GM12878 (cell line): ENCODE measurements around the gene ISCA2. TPM values are rescaled to one million over a fixed set of nuclear protein-coding genes. Genes with fewer than 3 reads are reported as not detected.

Experiments
- ASH2L ChIP-seq: fragments of 300-600, 200-600 bp; sonication (generic); IDR thresholded peaks from 2 replicates; pipeline ENCODE4 v1.6.1; 2017; ENCODE audit warnings: low read depth, mild to moderate bottlenecking, borderline replicate concordance
- BMI1 ChIP-seq: fragments of 450-650 bp; IDR thresholded peaks from 2 replicates; pipeline ENCODE4 v1.6.1; 2016; ENCODE audit warnings: mild to moderate bottlenecking, moderate library complexity, borderline replicate concordance
- CBFB ChIP-seq: IDR thresholded peaks from 2 replicates; pipeline ENCODE4 v1.6.1; 2016; ENCODE audit warnings: antibody characterized with exemption, low read depth
- EED ChIP-seq: sonication (generic); IDR thresholded peaks from 2 replicates; pipeline ENCODE4 v1.6.1; 2016; ENCODE audit warnings: antibody characterized with exemption, low read depth
- FOS ChIP-seq: IDR thresholded peaks from 3 replicates; pipeline ENCODE4 v1.6.1; 2011; ENCODE audit warnings: borderline replicate concordance; ENCODE audit not compliant: insufficient read length; ENCODE audit errors: extremely low read depth
- MXI1 ChIP-seq: fragments of 150-350 bp; IDR thresholded peaks from 2 replicates; pipeline ENCODE4 v1.6.1; 2011; ENCODE audit warnings: low read depth, mild to moderate bottlenecking, inconsistent platforms, low read length, improper control_type of control experiment
- POU2F2 ChIP-seq: IDR thresholded peaks from 3 replicates; pipeline ENCODE4 v1.6.1; 2011; ENCODE audit warnings: low read depth, mild to moderate bottlenecking, low read length, borderline replicate concordance
- RAD21 ChIP-seq: IDR thresholded peaks from 2 replicates; pipeline ENCODE4 v1.6.1; 2011; ENCODE audit warnings: mild to moderate bottlenecking, low read depth, low read length, moderate library complexity; ENCODE audit not compliant: insufficient read depth
- STAT1 ChIP-seq: fragments of 450-650 bp; conservative IDR thresholded peaks from 2 replicates; pipeline ENCODE4 v1.6.1; 2014; ENCODE audit warnings: antibody characterized with exemption, mild to moderate bottlenecking
- TARDBP ChIP-seq: IDR thresholded peaks from 2 replicates; pipeline ENCODE4 v1.6.1; 2016; ENCODE audit warnings: borderline replicate concordance
- TCF7 ChIP-seq: IDR thresholded peaks from 2 replicates; pipeline ENCODE4 v1.6.1; 2014; ENCODE audit warnings: antibody characterized with exemption, borderline replicate concordance
- ZNF687 ChIP-seq: fragments of 450-650 bp; IDR thresholded peaks from 2 replicates; pipeline ENCODE4 v1.6.1; 2017; ENCODE audit warnings: mild to moderate bottlenecking, moderate library complexity
- polyA plus RNA-seq, 11 experiments: library from polyadenylated mRNA; depleted of rRNA in 4 of 11; unstranded in 6 of 11; stranded (reverse) in 5 of 11; fragments of >200 nt; fragmentation: Nextera tagmentation in 4 of 11; fragmentation: Illumina TruSeq in 1 of 11; extraction: Ambion mirVana in 4 of 11; extraction: Trizol in 1 of 11; gene quantifications; 1 replicate in 1 of 11; 2 replicates in 10 of 11; pipeline versions ENCODE4 v1.2.1 to v1.2.3, GENCODE V29; 2011 to 2016; ENCODE audit warnings: inconsistent platforms in 2 of 11, missing spikeins in 2 of 11, low read depth in 1 of 11
- total RNA-seq, 4 experiments: library from RNA; depleted of rRNA in 3 of 4; stranded (reverse); fragments of >200 nt in 3 of 4; fragmentation: Illumina TruSeq in 1 of 4; extraction: Trizol in 1 of 4; gene quantifications; 2 replicates each; pipeline versions ENCODE4 v1.2.1 to v1.2.3, GENCODE V29; 2013 to 2021
- TF ChIP-seq, protein P1 (sequence below): fragments of 150-350 bp; IDR thresholded peaks from 2 replicates; pipeline ENCODE4 v1.6.1; 2016; ENCODE audit warnings: low read depth, low read length
- TF ChIP-seq, protein P2 (sequence below): fragments of 450-650 bp; IDR thresholded peaks from 2 replicates; pipeline ENCODE4 v1.6.1; 2018; ENCODE audit warnings: borderline replicate concordance, mild to moderate bottlenecking; ENCODE audit not compliant: partially characterized antibody
- TF ChIP-seq, protein P3 (sequence below): fragments of 450-650 bp; IDR thresholded peaks from 2 replicates; pipeline ENCODE4 v1.6.1; 2017; ENCODE audit warnings: mild to moderate bottlenecking, low read depth, inconsistent platforms; ENCODE audit not compliant: poor library complexity, severe bottlenecking

The ISCA2 gene
- total and polyA plus RNA-seq, 10 of the 15 experiments (the other 5 are each of a cell fraction or from before 2014, with no cell fraction given) = 7.5 to 116 (median 32.5) TPM

- TF ChIP-seq ZNF687 = no peak
- no peak for TF ChIP-seq ASH2L
- TF ChIP-seq, protein P1, sequence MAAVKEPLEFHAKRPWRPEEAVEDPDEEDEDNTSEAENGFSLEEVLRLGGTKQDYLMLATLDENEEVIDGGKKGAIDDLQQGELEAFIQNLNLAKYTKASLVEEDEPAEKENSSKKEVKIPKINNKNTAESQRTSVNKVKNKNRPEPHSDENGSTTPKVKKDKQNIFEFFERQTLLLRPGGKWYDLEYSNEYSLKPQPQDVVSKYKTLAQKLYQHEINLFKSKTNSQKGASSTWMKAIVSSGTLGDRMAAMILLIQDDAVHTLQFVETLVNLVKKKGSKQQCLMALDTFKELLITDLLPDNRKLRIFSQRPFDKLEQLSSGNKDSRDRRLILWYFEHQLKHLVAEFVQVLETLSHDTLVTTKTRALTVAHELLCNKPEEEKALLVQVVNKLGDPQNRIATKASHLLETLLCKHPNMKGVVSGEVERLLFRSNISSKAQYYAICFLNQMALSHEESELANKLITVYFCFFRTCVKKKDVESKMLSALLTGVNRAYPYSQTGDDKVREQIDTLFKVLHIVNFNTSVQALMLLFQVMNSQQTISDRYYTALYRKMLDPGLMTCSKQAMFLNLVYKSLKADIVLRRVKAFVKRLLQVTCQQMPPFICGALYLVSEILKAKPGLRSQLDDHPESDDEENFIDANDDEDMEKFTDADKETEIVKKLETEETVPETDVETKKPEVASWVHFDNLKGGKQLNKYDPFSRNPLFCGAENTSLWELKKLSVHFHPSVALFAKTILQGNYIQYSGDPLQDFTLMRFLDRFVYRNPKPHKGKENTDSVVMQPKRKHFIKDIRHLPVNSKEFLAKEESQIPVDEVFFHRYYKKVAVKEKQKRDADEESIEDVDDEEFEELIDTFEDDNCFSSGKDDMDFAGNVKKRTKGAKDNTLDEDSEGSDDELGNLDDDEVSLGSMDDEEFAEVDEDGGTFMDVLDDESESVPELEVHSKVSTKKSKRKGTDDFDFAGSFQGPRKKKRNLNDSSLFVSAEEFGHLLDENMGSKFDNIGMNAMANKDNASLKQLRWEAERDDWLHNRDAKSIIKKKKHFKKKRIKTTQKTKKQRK = no peak
- TF ChIP-seq EED = no peak
- peak; percentile 41 for TF ChIP-seq RAD21
- TF ChIP-seq TCF7 = no peak
- no peak for TF ChIP-seq POU2F2
- TF ChIP-seq, protein P2, sequence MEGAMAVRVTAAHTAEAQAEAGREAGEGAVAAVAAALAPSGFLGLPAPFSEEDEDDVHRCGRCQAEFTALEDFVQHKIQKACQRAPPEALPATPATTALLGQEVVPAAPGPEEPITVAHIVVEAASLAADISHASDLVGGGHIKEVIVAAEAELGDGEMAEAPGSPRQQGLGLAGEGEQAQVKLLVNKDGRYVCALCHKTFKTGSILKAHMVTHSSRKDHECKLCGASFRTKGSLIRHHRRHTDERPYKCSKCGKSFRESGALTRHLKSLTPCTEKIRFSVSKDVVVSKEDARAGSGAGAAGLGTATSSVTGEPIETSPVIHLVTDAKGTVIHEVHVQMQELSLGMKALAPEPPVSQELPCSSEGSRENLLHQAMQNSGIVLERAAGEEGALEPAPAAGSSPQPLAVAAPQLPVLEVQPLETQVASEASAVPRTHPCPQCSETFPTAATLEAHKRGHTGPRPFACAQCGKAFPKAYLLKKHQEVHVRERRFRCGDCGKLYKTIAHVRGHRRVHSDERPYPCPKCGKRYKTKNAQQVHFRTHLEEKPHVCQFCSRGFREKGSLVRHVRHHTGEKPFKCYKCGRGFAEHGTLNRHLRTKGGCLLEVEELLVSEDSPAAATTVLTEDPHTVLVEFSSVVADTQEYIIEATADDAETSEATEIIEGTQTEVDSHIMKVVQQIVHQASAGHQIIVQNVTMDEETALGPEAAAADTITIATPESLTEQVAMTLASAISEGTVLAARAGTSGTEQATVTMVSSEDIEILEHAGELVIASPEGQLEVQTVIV = no peak
- TF ChIP-seq MXI1 = no peak
- TF ChIP-seq, protein P3, sequence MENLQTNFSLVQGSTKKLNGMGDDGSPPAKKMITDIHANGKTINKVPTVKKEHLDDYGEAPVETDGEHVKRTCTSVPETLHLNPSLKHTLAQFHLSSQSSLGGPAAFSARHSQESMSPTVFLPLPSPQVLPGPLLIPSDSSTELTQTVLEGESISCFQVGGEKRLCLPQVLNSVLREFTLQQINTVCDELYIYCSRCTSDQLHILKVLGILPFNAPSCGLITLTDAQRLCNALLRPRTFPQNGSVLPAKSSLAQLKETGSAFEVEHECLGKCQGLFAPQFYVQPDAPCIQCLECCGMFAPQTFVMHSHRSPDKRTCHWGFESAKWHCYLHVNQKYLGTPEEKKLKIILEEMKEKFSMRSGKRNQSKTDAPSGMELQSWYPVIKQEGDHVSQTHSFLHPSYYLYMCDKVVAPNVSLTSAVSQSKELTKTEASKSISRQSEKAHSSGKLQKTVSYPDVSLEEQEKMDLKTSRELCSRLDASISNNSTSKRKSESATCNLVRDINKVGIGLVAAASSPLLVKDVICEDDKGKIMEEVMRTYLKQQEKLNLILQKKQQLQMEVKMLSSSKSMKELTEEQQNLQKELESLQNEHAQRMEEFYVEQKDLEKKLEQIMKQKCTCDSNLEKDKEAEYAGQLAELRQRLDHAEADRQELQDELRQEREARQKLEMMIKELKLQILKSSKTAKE = no peak
- no peak for TF ChIP-seq BMI1
- TF ChIP-seq FOS = no peak
- no peak for TF ChIP-seq TARDBP
- TF ChIP-seq STAT1 = no peak
- no peak for TF ChIP-seq CBFB
These were observed 34.1 kb upstream of the ISCA2 start (continued) for GRCh38 chr14:74459289-74459946.
